Suprapubic skin (tissue), 3 donors: ENCODE results near the gene OPA3.

Source experiments
- CTCF ChIP-seq, 2 donors: fragments of 200-600 bp in 1 of 2; fragments of 450-650 bp in 1 of 2; sonication (generic) in 1 of 2; IDR thresholded peaks; one replicate each; pipeline ENCODE4 v1.5.1; 2016 to 2019; ENCODE audit warnings: antibody characterized with exemption in 2 of 2, mild to moderate bottlenecking in 1 of 2, moderate library complexity in 1 of 2
- EP300 ChIP-seq: sonication (generic); formaldehyde crosslinking; IDR thresholded peaks from one replicate; pipeline ENCODE4 v1.6.1; 2017; ENCODE audit warnings: antibody characterized with exemption
- POLR2A ChIP-seq, 2 donors: fragments of 450-650 bp; IDR thresholded peaks; one replicate each; pipeline ENCODE4 v1.6.1; 2017; ENCODE audit warnings: antibody characterized with exemption in 2 of 2, mild to moderate bottlenecking in 2 of 2, moderate library complexity in 2 of 2

DNA sequence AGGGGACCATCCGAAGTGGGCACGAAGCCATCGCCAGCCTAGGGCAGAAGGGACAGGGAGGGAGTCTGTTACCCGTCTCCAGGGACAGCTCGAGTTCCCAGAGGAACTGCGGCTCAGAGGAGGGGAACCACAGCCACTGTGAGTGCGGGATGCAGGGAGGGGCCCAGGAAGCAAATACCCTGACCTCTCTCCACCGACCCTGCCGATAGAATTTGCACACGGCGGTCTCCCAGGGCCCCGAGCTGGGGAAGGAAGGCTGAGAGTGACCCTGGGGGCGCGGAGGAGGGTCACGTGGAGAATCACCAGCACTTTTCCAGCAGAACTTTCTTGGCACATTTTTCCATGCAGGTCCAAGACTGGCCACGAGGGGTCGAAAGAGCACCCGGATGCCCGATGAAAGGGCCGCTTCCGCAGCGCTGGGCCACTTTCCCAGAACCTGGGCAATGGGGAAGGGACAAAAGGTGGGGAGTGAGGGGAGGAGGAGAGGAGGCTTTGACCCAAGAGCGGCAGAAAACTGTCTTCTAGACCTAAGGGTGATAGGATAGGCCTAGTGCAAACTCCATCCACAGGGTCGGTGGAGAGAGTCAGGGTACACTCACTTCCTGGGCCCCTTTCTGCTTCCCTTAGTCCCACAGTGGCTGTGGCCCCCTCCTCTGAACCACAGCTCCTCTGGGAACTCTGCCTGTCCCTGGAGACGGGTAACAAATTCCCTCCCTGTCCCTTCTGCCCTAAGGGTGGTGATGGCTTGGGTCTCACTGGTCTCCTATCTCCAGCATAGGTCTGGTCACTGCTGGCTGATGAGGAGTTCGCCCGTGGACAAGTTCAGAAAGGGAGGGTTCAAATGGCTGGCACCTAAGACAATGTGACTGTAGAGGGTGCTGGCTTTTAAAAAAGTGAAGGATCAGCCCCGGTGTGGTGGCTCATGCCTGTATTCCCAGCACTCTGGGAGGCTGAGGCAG, 22.7 kb upstream of the OPA3 start:
- peak; percentile 77 to 89 for TF ChIP-seq CTCF (IDR thresholded peaks at IDR 0.05)
- TF ChIP-seq POLR2A (IDR thresholded peaks at IDR 0.05), result no peak
- TF ChIP-seq EP300, result no peak
